Epithelial cell of esophagus (primary cell): ENCODE data around the gene SEC31A.
"Not testable (repeated sequence)": the region's sequence is repeated elsewhere in the genome, so short reads cannot be mapped to it uniquely, and the experiment has no call there.

Experiments used
- DNase-seq: peaks from one replicate; pipeline ENCODE4 v3.0.0; 2010; ENCODE audit warnings: low read depth
- H3K4me3 ChIP-seq: 2 replicates; pipeline ENCODE4 v1.5.1; 2011; ENCODE audit warnings: mild to moderate bottlenecking, low read length, control low read depth
- TF ChIP-seq, protein P1 (sequence below): IDR thresholded peaks from 2 replicates; pipeline ENCODE4 v1.5.1; 2011; ENCODE audit warnings: low read depth, mild to moderate bottlenecking, low read length, control low read depth, inconsistent platforms; ENCODE audit not compliant: insufficient read depth; ENCODE audit errors: missing control alignments

SEC31A gene

DNA sequence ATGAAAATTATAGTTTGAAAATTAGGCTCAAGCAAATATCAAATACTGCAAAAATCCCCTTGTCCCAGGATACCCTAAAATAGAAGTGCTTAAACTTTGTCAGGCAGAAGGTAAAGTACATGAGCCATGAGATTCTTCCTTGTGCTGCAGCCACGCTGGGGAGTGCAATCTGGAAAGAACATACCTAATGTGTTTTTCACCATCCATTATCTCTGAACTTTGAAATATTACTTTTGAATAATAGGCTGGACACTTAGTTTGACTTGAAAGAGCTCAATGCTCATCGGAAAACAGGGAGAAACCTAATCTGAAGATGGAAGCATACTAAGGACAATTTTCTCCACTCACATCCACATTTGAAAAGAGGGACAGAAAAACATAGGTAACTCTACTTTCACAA, 28.4 kb upstream of the SEC31A start:
- H3K4me3 ChIP-seq: no peak overlapping the region
- TF ChIP-seq, protein P1, sequence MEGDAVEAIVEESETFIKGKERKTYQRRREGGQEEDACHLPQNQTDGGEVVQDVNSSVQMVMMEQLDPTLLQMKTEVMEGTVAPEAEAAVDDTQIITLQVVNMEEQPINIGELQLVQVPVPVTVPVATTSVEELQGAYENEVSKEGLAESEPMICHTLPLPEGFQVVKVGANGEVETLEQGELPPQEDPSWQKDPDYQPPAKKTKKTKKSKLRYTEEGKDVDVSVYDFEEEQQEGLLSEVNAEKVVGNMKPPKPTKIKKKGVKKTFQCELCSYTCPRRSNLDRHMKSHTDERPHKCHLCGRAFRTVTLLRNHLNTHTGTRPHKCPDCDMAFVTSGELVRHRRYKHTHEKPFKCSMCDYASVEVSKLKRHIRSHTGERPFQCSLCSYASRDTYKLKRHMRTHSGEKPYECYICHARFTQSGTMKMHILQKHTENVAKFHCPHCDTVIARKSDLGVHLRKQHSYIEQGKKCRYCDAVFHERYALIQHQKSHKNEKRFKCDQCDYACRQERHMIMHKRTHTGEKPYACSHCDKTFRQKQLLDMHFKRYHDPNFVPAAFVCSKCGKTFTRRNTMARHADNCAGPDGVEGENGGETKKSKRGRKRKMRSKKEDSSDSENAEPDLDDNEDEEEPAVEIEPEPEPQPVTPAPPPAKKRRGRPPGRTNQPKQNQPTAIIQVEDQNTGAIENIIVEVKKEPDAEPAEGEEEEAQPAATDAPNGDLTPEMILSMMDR: no peak
- no peak for DNase-seq

DNA sequence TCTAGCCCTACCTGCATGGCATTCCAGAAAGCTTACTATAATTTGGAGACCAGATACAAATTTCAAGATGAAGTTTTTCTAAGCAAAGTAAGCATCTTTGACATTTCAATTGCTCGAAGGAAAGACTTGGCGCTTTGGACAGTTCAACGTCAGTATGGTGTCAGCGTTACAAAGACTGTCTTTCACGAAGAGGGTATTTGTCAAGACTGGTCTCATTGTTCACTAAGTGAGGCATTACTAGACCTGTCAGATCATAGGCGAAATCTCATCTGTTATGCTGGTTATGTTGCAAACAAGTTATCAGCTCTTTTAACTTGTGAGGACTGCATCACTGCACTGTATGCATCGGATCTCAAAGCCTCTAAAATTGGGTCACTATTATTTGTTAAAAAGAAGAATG, 27.1 kb upstream of the SEC31A start:
- no peak overlapping the region for H3K4me3 ChIP-seq
- TF ChIP-seq, protein P1: no peak
- DNase-seq: no peak

DNA sequence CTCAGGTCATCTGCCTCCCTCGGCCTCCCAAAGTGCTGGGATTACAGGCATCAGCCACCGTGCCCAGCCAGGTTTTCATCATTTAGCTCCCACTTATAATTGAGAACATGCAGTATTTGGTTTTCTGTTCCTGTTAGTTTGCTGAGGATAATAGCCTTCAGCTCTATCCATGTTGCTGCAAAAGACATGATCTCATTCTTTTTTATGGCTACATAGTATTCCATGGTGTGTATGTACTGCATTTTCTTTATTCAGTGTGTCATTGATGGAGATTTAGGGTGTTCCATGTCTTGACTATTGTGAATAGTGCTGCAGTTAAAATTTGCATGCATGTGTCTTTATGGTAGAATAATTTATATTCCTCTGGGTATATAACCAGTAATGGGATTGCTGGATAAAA, 23.0 kb upstream of the SEC31A start:
- H3K4me3 ChIP-seq, DNase-seq: not testable (repeated sequence)

DNA sequence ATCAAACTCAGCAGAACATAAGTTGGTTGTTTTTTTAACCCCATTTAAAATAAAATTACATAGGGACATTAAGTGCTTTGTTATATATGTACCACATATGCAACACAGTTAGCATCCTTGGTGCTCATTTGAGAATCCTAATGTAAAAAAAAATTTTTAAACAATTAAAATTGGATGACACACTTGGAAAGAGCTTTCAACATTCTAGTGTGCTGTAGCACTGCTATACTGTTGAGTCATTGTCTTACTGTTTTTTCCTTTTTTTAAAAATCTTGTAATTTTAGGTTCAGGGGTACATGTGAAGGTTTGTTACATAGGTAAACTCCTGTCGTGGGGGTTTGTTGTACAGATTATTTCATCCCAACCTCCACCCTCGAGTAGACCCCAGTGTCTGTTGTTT, 22.4 kb upstream of the SEC31A start:
- DNase-seq: no peak
- no peak overlapping the region for H3K4me3 ChIP-seq
- TF ChIP-seq, protein P1: no peak

DNA sequence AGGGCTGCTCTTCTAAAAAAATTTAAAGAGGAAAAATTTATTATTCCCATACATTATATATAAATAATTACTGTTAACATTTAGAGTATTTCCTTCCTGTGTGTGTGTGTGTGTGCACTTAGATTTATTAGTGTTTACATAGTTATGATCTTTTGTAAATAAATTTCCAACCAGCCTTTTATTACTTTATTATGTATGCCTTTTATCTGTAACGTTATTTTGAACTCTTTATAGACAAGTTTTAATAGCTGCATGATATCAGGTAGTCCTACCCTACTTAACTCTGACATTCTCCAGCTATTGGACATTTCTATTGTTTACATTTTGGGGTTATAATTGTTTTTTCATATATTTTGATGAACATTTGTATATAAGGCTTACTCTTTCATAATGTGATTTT, 18.4 kb upstream of the SEC31A start:
- TF ChIP-seq, protein P1: no peak
- no peak for DNase-seq
- H3K4me3 ChIP-seq: no peak overlapping the region

DNA sequence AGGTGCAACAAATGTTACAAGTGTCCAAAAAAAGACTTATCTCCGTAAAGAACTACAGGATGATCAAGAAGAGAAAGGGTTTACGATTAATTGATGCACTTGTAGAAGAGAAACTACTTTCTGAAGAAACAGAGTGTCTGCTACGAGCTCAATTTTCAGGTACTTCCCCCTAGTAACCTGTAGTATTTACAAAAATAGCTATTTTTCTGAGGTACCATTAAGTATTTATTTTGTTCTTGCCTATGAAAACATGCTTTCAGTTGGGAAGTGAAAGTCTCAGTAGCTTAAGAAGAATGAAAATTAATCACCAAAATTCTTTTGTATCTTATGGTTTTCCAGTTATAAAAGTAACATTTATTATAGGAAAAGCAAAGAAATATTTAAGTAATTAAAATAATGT, 15.5 kb upstream of the SEC31A start:
- TF ChIP-seq, protein P1: no peak
- H3K4me3 ChIP-seq: no peak overlapping the region
- DNase-seq: no peak

DNA sequence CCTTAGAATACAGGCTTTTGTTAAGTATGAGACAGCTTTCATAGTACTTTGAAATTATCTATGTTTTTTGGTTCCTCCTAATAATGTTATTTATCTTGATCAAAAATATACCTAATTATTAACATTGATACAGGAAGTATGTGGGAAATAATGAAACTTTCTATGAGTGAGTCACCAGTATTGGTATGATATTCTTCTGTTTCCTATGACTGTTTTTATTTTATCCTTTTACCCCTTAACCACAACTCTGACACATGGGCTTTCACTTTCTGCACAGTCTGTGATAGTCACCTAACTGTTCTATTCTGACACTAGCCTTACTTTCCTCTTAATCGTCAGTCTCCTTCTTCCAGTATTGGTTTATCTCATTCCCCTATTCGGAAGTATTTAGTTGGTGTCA, 14.3 kb upstream of the SEC31A start:
- no peak overlapping the region for H3K4me3 ChIP-seq
- DNase-seq: peak; percentile 71
- TF ChIP-seq, protein P1: no peak

DNA sequence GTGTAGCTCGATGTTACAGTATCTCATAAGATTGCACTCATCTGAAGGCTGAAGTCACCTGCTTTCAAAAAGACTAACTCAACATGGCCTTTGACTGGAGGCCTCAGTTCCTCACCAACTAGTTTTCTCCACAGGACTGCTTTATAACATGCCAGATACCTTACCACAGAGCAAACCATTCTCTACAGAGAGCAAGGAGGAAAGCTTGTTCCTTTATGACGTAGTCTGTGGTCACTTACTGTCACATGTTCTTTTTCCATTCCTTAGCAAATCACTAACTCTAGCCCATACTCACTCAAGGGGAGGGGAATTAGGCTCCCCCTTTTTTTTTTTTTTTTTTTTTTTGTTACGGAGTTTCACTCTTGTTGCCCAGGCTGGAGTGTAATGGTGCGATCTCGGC, 12.8 kb upstream of the SEC31A start:
- no peak overlapping the region for H3K4me3 ChIP-seq
- DNase-seq: no peak
- TF ChIP-seq, protein P1: no peak
